Mesendoderm (in vitro differentiated cells): ENCODE results near the gene PDCL2.

Experiments used
- DNase-seq: peaks from one replicate; pipeline ENCODE4 v3.0.0; 2013
- H2AK5ac ChIP-seq: 2 replicates; pipeline ENCODE4 v1.6.1; 2013; ENCODE audit warnings: low read length, inconsistent platforms
- H2BK120ac ChIP-seq: 2 replicates; pipeline ENCODE4 v1.6.1; 2013; ENCODE audit warnings: low read depth, mild to moderate bottlenecking, low read length, moderate library complexity, mixed read lengths
- H2BK15ac ChIP-seq: replicated peaks from 2 replicates; pipeline ENCODE4 v1.6.1; 2013; ENCODE audit warnings: low read depth, mild to moderate bottlenecking, moderate library complexity
- H2BK5ac ChIP-seq: 2 replicates; pipeline ENCODE4 v1.6.1; 2013; ENCODE audit warnings: low read length, inconsistent platforms
- H3K18ac ChIP-seq: 2 replicates; pipeline ENCODE4 v1.6.1; 2013; ENCODE audit warnings: mild to moderate bottlenecking, low read length, mixed read lengths
- H3K23ac ChIP-seq: one replicate; pipeline ENCODE4 v1.6.1; 2013; ENCODE audit warnings: low read length
- H3K27ac ChIP-seq: 2 replicates; pipeline ENCODE4 v1.5.1; 2013; ENCODE audit warnings: low read depth, mild to moderate bottlenecking, inconsistent platforms, low read length, moderate library complexity
- H3K27me3 ChIP-seq: 2 replicates; pipeline ENCODE4 v1.6.1; 2013; ENCODE audit warnings: low read length, control low read depth, mild to moderate bottlenecking, inconsistent platforms; ENCODE audit not compliant: insufficient read depth, poor library complexity
- H3K36me3 ChIP-seq: 2 replicates; pipeline ENCODE4 v1.6.1; 2013; ENCODE audit warnings: low read length, inconsistent platforms; ENCODE audit not compliant: control insufficient read depth, insufficient read depth
- H3K4ac ChIP-seq: one replicate; pipeline ENCODE4 v1.6.1; 2013; ENCODE audit warnings: low read depth, mild to moderate bottlenecking, low read length, moderate library complexity
- H3K4me1 ChIP-seq: 2 replicates; pipeline ENCODE4 v1.6.1; 2013; ENCODE audit warnings: low read depth, low read length, inconsistent platforms; ENCODE audit not compliant: control insufficient read depth
- H3K4me2 ChIP-seq: 2 replicates; pipeline ENCODE4 v1.6.1; 2013; ENCODE audit warnings: low read length
- H3K4me3 ChIP-seq: 2 replicates; pipeline ENCODE4 v1.5.1; 2013; ENCODE audit warnings: mild to moderate bottlenecking, low read length
- H3K56ac ChIP-seq: one replicate; pipeline ENCODE4 v1.6.1; 2013; ENCODE audit warnings: low read length
- H3K79me1 ChIP-seq: 2 replicates; pipeline ENCODE4 v1.6.1; 2013; ENCODE audit warnings: low read length, inconsistent platforms
- H3K79me2 ChIP-seq: 2 replicates; pipeline ENCODE4 v1.6.1; 2013; ENCODE audit warnings: mild to moderate bottlenecking, low read length; ENCODE audit not compliant: control insufficient read depth, insufficient read depth
- H3K9ac ChIP-seq: 2 replicates; pipeline ENCODE4 v1.6.1; 2013; ENCODE audit warnings: low read length, inconsistent platforms
- H4K5ac ChIP-seq: one replicate; pipeline ENCODE4 v1.6.1; 2013; ENCODE audit warnings: low read length
- H4K8ac ChIP-seq: one replicate; pipeline ENCODE4 v1.6.1; 2013; ENCODE audit warnings: low read depth, mild to moderate bottlenecking, control low read depth, low read length, moderate library complexity
- WGBS: extraction: QIAGEN DNeasy Blood & Tissue Kit; methylation state at CpG from one replicate; pipeline ENCODE4 v1.1.7; 2013; ENCODE audit warnings: low lambda C conversion rate, missing lambda C conversion rate; ENCODE audit not compliant: insufficient coverage; ENCODE audit errors: extremely low coverage; 5-methylcytosine and 5-hydroxymethylcytosine counted together

Gene PDCL2

GRCh38 chr4:55545151-55545550 is 46.9 kb downstream of the PDCL2 start:
- no peak overlapping the region for H3K27ac ChIP-seq
- H3K56ac ChIP-seq: peak overlapping the region; percentile 92
- H2BK5ac ChIP-seq: no peak overlapping the region
- H3K9ac ChIP-seq: peak overlapping the region; percentile 90
- peaks cover 16% of the 10 kb centered on the region for H3K79me2 ChIP-seq
- H3K27me3 ChIP-seq: no peaks in the 10 kb centered on the region
- H3K18ac ChIP-seq: no peak overlapping the region
- H3K23ac ChIP-seq: no peak overlapping the region
- H3K4me2 ChIP-seq: peak overlapping the region; percentile 6
- whole genome bisulfite sequencing: no CpG with 5 or more reads among the region's 6 CpGs
- no peak overlapping the region for H2BK120ac ChIP-seq
- peak; percentile 22 for DNase-seq
- no peak overlapping the region for H4K8ac ChIP-seq
- no peak overlapping the region for H3K4ac ChIP-seq
- H3K4me3 ChIP-seq: peak overlapping the region; percentile 89
- no peak overlapping the region for H4K5ac ChIP-seq
- no peak overlapping the region for H2BK15ac ChIP-seq
- H3K79me1 ChIP-seq: peaks cover 2% of the 10 kb centered on the region
- H3K4me1 ChIP-seq: peaks cover 12% of the 10 kb centered on the region
- H2AK5ac ChIP-seq: no peak overlapping the region
- H3K36me3 ChIP-seq: no peaks in the 10 kb centered on the region

- Histone ChIP-seq H2BK120ac (no peak overlapping the region), H3K27me3 (no peaks in the 10 kb centered on the region), H3K18ac (no peak overlapping the region), H3K4me1 (peaks cover 12% of the 10 kb centered on the region), H3K4me3 (no peak overlapping the region), H4K5ac (no peak overlapping the region), H3K4me2 (no peak overlapping the region), H2BK5ac (no peak overlapping the region), H2BK15ac (no peak overlapping the region), H3K9ac (peak overlapping the region; percentile 45), H2AK5ac (no peak overlapping the region), H3K27ac (no peak overlapping the region), H3K79me2 (peaks cover 20% of the 10 kb centered on the region), H3K79me1 (peaks cover 2% of the 10 kb centered on the region), H3K4ac (no peak overlapping the region), H3K56ac (no peak overlapping the region), H3K36me3 (no peaks in the 10 kb centered on the region), H3K23ac (no peak overlapping the region), H4K8ac (no peak overlapping the region)
- DNase-seq: peak; percentile 17
Observed at GRCh38 chr4:55543858-55544257, 48.2 kb downstream of the PDCL2 start.

- no peak overlapping the region for H3K4ac ChIP-seq
Observed at GRCh38 chr4:55540271-55540670, 51.8 kb downstream of the PDCL2 start.

GRCh38 chr4:55539658-55540057 is 52.4 kb downstream of the PDCL2 start:
- H2BK15ac ChIP-seq: no peak overlapping the region
- peaks cover 7% of the 10 kb centered on the region for H3K79me1 ChIP-seq
- H3K56ac ChIP-seq: no peak overlapping the region
- no peak overlapping the region for H3K27ac ChIP-seq
- no peak overlapping the region for H2AK5ac ChIP-seq
- H3K4me1 ChIP-seq: peaks cover 6% of the 10 kb centered on the region
- no CpG with 5 or more reads among the region's 2 CpGs for WGBS
- no peak overlapping the region for H3K18ac ChIP-seq
- H4K8ac ChIP-seq: no peak overlapping the region
- H3K27me3 ChIP-seq: no peaks in the 10 kb centered on the region
- H3K9ac ChIP-seq: no peak overlapping the region
- no peak overlapping the region for H3K4me2 ChIP-seq
- H3K36me3 ChIP-seq: no peaks in the 10 kb centered on the region
- peaks cover 32% of the 10 kb centered on the region for H3K79me2 ChIP-seq
- DNase-seq: no peak
- no peak overlapping the region for H3K4me3 ChIP-seq
- no peak overlapping the region for H3K23ac ChIP-seq
- H2BK5ac ChIP-seq: no peak overlapping the region
- no peak overlapping the region for H4K5ac ChIP-seq
- H3K4ac ChIP-seq: no peak overlapping the region
- H2BK120ac ChIP-seq: no peak overlapping the region

More at GRCh38 chr4:55540271-55540670, 51.8 kb downstream of the PDCL2 start:
- Histone ChIP-seq H2BK15ac (no peak overlapping the region), H3K9ac (no peak overlapping the region), H2AK5ac (no peak overlapping the region), H4K8ac (no peak overlapping the region), H3K23ac (no peak overlapping the region), H3K4me2 (no peak overlapping the region), H4K5ac (no peak overlapping the region), H3K27ac (no peak overlapping the region), H3K79me1 (peaks cover 7% of the 10 kb centered on the region), H3K18ac (no peak overlapping the region), H3K4me1 (peaks cover 6% of the 10 kb centered on the region), H3K27me3 (no peaks in the 10 kb centered on the region), H2BK5ac (no peak overlapping the region), H3K56ac (no peak overlapping the region), H3K4me3 (no peak overlapping the region), H2BK120ac (no peak overlapping the region), H3K79me2 (peaks cover 32% of the 10 kb centered on the region), H3K36me3 (no peaks in the 10 kb centered on the region)
- DNase-seq: no peak
- no CpG with 5 or more reads among the region's 3 CpGs for WGBS

- no peak for DNase-seq
- no peak overlapping the region for H3K4me3 ChIP-seq
Observed at GRCh38 chr4:55538531-55538930, 53.5 kb downstream of the PDCL2 start.

GRCh38 chr4:55534306-55534705 is 57.7 kb downstream of the PDCL2 start:
- H3K79me1 ChIP-seq: peaks cover 5% of the 10 kb centered on the region
- no peak overlapping the region for H3K9ac ChIP-seq
- no peak overlapping the region for H3K18ac ChIP-seq
- no peak overlapping the region for H2BK5ac ChIP-seq
- no peak overlapping the region for H3K23ac ChIP-seq
- H3K79me2 ChIP-seq: peaks cover 21% of the 10 kb centered on the region
- H4K8ac ChIP-seq: no peak overlapping the region
- H4K5ac ChIP-seq: no peak overlapping the region
- no peak overlapping the region for H3K4me3 ChIP-seq
- no peak for DNase-seq
- no peak overlapping the region for H3K4me2 ChIP-seq
- H3K4me1 ChIP-seq: no peaks in the 10 kb centered on the region
- no peak overlapping the region for H2BK120ac ChIP-seq
- no peaks in the 10 kb centered on the region for H3K36me3 ChIP-seq
- H3K4ac ChIP-seq: no peak overlapping the region
- H2BK15ac ChIP-seq: no peak overlapping the region
- H3K27me3 ChIP-seq: no peaks in the 10 kb centered on the region
- no peak overlapping the region for H2AK5ac ChIP-seq
- H3K27ac ChIP-seq: no peak overlapping the region
- H3K56ac ChIP-seq: no peak overlapping the region

More at GRCh38 chr4:55538531-55538930, 53.5 kb downstream of the PDCL2 start:
- H3K4me2 ChIP-seq: no peak overlapping the region
- H3K36me3 ChIP-seq: no peaks in the 10 kb centered on the region
- no peak overlapping the region for H4K8ac ChIP-seq
- peaks cover 26% of the 10 kb centered on the region for H3K79me2 ChIP-seq
- no peak overlapping the region for H2AK5ac ChIP-seq
- H3K27me3 ChIP-seq: no peaks in the 10 kb centered on the region
- no peak overlapping the region for H3K23ac ChIP-seq
- H3K9ac ChIP-seq: no peak overlapping the region
- H3K18ac ChIP-seq: no peak overlapping the region
- H4K5ac ChIP-seq: no peak overlapping the region
- H3K56ac ChIP-seq: no peak overlapping the region
- H3K27ac ChIP-seq: no peak overlapping the region
- no peak overlapping the region for H3K4ac ChIP-seq
- peaks cover 6% of the 10 kb centered on the region for H3K4me1 ChIP-seq
- H2BK5ac ChIP-seq: no peak overlapping the region
- H2BK120ac ChIP-seq: no peak overlapping the region
- peaks cover 7% of the 10 kb centered on the region for H3K79me1 ChIP-seq
- H2BK15ac ChIP-seq: no peak overlapping the region
